H1 (cell line): ENCODE measurements around the gene IL6ST.
A peak's percentile ranks its signal among the peaks of the same experiment; 100 is the strongest.

Experiments used
- ASH2L ChIP-seq: fragments of 200-600, 300-600 bp; sonication (generic); IDR thresholded peaks from one replicate; pipeline ENCODE4 v1.7.1; 2017; ENCODE audit warnings: low read length
- CTCF ChIP-seq, 3 experiments: IDR thresholded peaks; 1 replicate in 2 of 3; 2 replicates in 1 of 3; pipeline versions ENCODE4 v1.5.1 to v1.6.1; 2011; ENCODE audit warnings: low read length in 3 of 3, mild to moderate bottlenecking in 3 of 3, inconsistent platforms in 2 of 3, low read depth in 1 of 3, moderate library complexity in 1 of 3; ENCODE audit not compliant: insufficient read depth in 1 of 3; ENCODE audit errors: control extremely low read depth in 1 of 3
- EP300 ChIP-seq, 2 experiments: IDR thresholded peaks; 1 replicate in 1 of 2; 2 replicates in 1 of 2; pipeline ENCODE4 v1.6.1; 2011 to 2012; ENCODE audit warnings: low read depth in 2 of 2, low read length in 2 of 2, mild to moderate bottlenecking in 2 of 2, borderline replicate concordance in 1 of 2, inconsistent platforms in 1 of 2, moderate library complexity in 1 of 2
- GABPA ChIP-seq: IDR thresholded peaks from 2 replicates; pipeline ENCODE4 v1.6.1; 2011; ENCODE audit warnings: mild to moderate bottlenecking, low read length, moderate library complexity, borderline replicate concordance; ENCODE audit not compliant: insufficient read depth
- KDM1A ChIP-seq: fragments of 200-600, 300-600 bp; sonication (generic); IDR thresholded peaks from 2 replicates; pipeline ENCODE4 v1.7.1; 2016; ENCODE audit warnings: mild to moderate bottlenecking, low read length, borderline replicate concordance
- POLR2A ChIP-seq, 2 experiments: IDR thresholded peaks; 1 replicate in 1 of 2; 2 replicates in 1 of 2; pipeline ENCODE4 v1.6.1; 2011; ENCODE audit warnings: low read depth in 2 of 2, low read length in 2 of 2, mild to moderate bottlenecking in 2 of 2; ENCODE audit errors: control extremely low read depth in 1 of 2
- POLR2AphosphoS5 ChIP-seq: IDR thresholded peaks from 2 replicates; pipeline ENCODE4 v1.6.1; 2011; ENCODE audit warnings: low read depth, low read length
- RXRA ChIP-seq: IDR thresholded peaks from 2 replicates; pipeline ENCODE4 v1.6.1; 2011; ENCODE audit warnings: low read depth, mild to moderate bottlenecking, low read length, moderate library complexity; ENCODE audit not compliant: insufficient read depth
- ZNF274 ChIP-seq: IDR thresholded peaks from 2 replicates; pipeline ENCODE4 v1.7.0; 2012; ENCODE audit warnings: low read length, borderline replicate concordance; ENCODE audit errors: extremely low read depth
- TF ChIP-seq, protein P1 (sequence below): IDR thresholded peaks from 2 replicates; pipeline ENCODE4 v1.6.1; 2011; ENCODE audit warnings: low read length, improper control_type of control experiment

DNA sequence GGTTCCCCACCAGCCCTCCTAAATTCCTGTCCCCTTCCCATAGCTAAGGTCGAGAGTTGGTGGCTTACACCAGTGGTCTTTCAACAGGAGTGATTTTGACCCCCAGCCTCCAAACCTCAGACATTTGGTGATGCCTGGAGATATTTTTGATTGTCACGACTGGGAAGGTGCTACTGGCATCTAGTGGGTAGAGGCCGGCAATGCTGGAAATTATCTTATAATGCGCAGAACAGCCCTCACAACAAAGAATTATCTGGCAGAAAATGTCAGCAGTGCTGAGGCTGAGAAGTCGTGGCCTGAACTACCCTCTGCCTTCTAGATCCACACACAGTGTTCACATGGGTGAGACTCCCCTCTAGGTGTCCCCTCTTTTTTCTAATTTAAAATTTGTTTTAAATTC, 74.0 kb downstream of the IL6ST start:
- TF ChIP-seq CTCF (IDR thresholded peaks at IDR 0.05; ENCODE audit: control extremely low read depth in 1 of 3, insufficient read depth in 1 of 3, low read depth in 1 of 3, low read length in 3 of 3) = peak in 2 of 3 experiments; percentile 30 to 31; a peak in 3 of 4 replicates
- TF ChIP-seq RXRA = no peak
- no peak for TF ChIP-seq EP300 (IDR thresholded peaks at IDR 0.05; ENCODE audit: borderline replicate concordance in 1 of 2, low read depth in 2 of 2, low read length in 2 of 2)
- no peak for TF ChIP-seq POLR2AphosphoS5
- no peak for TF ChIP-seq GABPA
- no peak for TF ChIP-seq ZNF274
- TF ChIP-seq, protein P1, sequence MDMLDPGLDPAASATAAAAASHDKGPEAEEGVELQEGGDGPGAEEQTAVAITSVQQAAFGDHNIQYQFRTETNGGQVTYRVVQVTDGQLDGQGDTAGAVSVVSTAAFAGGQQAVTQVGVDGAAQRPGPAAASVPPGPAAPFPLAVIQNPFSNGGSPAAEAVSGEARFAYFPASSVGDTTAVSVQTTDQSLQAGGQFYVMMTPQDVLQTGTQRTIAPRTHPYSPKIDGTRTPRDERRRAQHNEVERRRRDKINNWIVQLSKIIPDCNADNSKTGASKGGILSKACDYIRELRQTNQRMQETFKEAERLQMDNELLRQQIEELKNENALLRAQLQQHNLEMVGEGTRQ = no peak
- TF ChIP-seq KDM1A = no peak
- no peak for TF ChIP-seq POLR2A (IDR thresholded peaks at IDR 0.05; ENCODE audit: control extremely low read depth in 1 of 2, low read depth in 2 of 2, low read length in 2 of 2)
- no peak for TF ChIP-seq ASH2L
